GM21619 (cell line): ENCODE data around the gene LCLAT1.
"Not testable (repeated sequence)": the region's sequence is repeated elsewhere in the genome, so short reads cannot be mapped to it uniquely, and the experiment has no call there.

Source experiments
- ATAC-seq: cut with Tn5 transposase; IDR thresholded peaks from one replicate; pipeline ENCODE4 v1.9.1; 2021; ENCODE audit not compliant: unreplicated experiment

LCLAT1 gene

DNA sequence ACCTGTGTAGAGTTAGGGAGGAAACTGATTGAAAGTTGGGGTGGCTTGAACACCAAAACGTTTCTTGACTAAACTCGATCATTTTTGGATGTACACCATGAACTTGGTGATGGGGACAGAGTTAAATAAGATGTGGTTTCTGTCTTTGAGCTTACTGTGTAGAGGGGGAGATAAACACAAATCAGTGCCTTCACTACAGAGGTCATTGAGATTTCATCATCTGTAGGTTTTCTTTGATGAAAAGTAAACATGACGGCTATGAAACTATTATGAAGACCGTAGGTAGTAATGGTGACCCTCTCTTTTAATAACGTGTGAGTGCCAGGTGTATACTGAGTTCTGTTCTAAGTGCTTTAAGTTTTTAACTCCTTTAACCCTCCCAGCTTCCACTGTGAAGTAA, 6.5 kb downstream of the LCLAT1 start:
- no peak for ATAC-seq

DNA sequence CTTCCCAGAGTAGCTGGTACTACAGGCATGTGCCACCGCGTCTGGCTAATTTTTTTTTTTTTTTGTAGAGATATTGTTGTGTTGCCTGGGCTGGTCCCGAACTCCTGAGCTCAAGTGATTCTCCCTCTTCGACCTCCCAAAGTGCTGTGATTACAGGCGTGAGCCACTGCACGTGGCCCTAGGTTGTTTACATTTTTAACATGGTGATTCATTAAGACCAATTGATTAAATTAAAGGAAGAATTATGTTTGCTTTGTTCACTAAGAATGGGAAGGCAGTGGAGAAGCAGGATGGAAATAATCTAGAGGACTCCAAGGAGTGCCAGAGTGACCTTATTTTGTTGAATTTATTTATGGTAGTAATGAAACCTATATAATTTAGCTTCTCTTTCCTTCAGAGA, 7.5 kb downstream of the LCLAT1 start:
- no peak for ATAC-seq

- no peak for ATAC-seq
These were observed 8.2 kb downstream of the LCLAT1 start for GRCh38 chr2:30455114-30455738.

DNA sequence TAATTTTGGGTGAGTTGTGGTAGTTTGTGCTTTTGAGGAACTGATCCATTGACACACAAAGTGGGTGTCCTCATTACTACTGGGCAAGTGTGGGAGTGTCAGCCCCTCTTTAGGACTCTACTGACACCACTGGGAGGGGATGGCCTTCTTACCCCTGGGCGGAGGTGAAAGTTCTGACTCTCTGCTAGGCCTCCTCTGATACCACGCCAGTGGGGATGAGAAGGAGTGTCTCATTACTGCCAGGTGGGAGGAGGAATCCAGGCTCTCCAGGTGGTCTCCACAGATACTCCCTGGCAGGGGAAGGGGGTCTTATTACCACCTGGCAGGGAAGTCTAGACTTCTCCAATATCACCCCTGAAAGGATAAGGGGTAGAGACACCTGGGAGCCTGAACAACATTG, 9.1 kb downstream of the LCLAT1 start:
- ATAC-seq, result no peak

- no peak for ATAC-seq
These were observed 9.5 kb downstream of the LCLAT1 start for GRCh38 chr2:30456579-30456978.

GRCh38 chr2:30457296-30457695, 10.2 kb downstream of the LCLAT1 start:
- ATAC-seq, result no peak

DNA sequence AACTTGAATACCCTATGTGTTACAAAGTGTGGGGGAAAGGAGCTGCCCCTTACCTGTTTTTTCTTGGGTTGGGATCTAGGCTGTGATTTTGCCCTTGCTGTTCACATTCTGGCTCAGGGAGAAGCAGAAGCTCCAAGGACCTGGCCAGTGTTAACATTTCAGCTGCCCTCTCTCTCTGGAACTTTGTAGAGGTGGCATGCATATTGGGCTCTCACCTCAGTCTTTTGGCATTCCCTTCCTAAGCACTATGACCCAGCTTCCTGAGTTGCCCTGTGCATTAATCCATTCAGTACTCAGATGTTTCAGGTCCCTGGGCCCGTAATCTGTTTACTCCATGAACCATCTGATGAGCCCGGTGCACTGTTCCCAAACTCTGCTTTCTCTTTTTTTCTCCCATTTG, 12.1 kb downstream of the LCLAT1 start:
- ATAC-seq, result no peak

DNA sequence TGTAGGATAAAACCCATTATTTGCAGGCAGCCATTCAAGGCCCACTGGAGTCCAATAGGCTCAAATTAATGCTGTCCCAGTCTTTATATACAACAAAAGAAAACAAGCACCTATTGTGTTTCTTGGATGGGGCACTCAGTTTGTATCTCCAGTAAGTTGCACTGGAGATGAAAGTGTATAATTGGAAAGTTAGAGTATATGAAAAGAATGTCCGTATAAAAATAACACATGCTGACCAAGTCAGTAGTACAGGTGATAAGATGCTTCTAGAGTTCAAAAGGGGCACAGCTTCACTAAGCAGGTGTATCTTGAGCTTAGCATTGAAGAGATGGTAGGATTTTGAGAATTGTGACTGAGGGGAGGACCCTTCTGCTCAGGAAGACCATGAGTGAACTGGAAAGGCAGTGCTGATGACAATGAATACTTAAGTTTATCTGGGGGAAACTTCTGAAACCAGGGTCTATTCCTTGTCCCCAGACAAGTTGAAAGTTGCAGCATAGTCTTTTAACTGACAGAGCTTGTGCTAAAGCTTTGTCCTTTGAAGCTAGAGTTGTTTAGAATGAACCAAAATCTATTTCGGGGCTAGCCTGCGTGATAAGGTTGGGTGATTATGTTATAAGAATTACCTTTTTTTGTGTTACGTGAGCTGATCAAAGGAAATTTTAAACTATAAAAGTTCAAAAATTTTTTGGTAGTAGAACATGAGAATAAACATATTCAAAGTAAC, 15.2 kb downstream of the LCLAT1 start:
- no peak for ATAC-seq

DNA sequence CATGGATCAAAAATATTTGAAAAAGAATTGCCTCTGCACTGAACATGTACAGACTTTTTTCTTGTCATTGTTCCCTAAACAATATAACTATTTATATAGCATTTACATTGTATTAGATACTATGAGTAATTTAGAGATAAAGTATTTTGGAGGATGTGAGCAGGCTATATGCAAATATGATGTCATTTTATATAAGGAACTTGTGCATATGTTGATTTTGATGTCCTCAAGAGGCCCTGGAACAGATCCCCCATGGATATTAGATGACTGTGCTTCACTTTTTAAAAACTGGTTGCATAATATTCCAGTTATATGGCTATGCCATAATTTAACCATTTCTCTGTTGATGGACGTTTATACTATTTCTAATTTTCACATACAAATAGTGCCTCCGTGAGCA, 16.5 kb downstream of the LCLAT1 start:
- no peak for ATAC-seq

DNA sequence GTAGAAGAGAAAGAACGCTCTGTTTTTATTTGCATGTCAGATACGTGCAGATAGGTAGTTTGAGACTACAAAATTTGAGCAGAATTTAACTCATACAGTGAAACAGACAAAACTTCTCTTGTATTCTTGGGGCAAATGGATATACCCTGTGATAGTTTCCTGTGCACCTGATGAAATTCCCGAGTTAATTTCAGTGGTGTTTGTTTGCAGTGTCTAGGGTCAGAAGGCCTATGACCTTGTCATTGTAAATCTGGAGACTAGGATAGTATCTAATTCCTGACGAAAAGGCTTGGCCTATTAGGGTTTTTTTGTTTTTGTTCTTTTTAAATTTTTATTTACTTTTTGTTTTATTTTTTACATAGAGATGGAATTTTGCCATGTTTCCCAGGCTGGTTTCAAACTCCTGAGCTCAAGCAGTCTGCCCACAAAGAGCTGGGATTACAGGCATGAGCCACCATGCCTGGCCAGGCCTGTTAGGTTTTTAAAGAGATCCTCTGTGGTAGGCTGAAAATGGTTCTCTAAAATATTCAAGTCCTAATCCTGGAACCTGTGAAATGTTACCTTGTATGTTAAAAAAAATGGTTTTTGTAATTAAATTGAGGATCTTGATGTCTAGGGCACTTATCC, 17.6 kb downstream of the LCLAT1 start:
- ATAC-seq, result no peak

GRCh38 chr2:30465171-30465545, 18.1 kb downstream of the LCLAT1 start:
- no peak for ATAC-seq

DNA sequence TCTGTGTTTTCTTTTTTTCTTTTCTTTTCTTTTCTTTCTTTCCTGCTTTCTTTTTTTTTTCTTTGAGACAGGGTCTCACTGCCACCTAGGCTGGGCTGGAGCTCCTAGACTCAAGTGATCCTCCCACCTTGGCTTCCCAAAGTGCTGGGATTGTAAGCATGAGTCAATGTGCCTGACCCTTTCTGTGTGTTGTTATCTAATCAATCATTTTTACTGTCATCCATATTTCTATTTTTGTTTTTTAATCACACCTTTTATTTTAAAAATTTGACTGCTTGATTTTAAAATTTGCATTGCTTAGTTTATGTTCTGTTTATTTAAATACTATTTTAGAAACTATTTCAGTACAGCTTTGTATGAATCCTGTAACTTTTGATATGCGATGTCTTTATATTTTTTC, 19.2 kb downstream of the LCLAT1 start:
- ATAC-seq, result no peak

DNA sequence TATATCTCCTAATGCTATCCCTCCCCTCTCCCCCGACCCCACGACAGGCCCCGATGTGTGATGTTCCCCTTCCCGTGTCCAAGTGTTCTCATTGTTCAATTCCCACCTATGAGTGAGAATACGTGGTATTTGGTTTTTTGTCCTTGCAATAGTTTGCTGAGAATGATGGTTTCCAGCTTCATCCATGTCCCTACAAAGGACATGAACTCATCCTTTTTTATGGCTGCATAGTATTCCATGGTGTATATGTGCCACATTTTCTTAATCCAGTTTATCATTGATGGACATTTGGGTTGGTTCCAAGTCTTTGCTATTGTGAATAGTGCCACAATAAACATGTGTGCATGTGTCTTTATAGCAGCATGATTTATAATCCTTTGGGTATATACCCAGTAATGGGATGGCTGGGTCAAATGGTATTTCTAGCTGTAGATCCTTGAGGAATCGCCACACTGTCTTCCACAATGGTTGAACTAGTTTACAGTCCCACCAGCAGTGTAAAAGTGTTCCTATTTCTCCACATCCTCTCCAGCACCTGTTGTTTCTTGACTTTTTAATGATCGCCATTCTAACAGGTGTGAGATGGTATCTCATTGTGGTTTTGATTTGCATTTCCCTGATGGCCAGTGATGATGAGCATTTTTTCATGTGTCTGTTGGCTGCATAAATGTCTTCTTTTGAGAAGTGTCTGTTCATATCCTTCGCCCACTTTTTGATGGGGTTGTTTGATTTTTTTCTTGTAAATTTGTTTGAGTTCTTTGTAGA, 20.2 kb downstream of the LCLAT1 start:
- ATAC-seq, result not testable (repeated sequence)

GRCh38 chr2:30470426-30470825, 23.4 kb downstream of the LCLAT1 start:
- no peak for ATAC-seq

DNA sequence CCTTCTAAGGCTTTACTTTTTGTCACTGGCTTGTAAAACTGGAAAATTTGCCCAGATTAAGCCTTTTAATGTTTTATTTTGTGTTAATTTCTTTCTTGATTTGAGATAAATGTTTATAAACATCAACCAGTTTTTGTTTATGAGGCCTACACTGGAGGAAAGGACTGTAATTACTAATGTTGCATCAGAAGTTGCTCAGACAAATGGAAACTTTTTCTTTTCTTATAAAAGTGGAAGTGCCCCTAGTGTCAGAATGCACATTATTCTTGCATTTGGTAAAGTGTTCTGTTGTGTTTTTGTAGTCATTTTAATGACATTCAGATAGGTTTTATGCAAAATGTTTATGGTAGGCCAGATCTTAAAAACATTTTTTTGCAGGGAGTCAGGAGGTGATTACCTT, 25.3 kb downstream of the LCLAT1 start:
- ATAC-seq, result no peak

DNA sequence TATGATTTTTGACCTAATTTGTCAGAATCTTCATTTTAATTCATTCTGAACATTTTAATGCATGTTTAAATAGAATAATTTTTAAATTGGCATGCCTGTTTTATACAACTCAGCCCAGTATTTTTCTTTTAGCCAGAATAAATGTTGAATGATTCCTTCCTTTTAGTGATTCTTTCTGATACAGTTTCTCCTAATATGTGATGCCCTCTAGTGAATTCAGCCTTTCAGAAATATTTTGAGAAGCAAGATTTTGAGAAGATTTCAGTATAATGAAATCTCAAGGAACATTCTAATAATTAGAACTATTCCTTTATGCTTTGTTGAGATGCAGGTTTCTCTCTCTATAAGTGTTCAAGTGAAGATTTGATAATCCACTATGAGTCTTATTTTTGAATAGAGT, 28.5 kb downstream of the LCLAT1 start:
- ATAC-seq, result no peak

GRCh38 chr2:30476636-30477035, 29.6 kb downstream of the LCLAT1 start:
- no peak for ATAC-seq

DNA sequence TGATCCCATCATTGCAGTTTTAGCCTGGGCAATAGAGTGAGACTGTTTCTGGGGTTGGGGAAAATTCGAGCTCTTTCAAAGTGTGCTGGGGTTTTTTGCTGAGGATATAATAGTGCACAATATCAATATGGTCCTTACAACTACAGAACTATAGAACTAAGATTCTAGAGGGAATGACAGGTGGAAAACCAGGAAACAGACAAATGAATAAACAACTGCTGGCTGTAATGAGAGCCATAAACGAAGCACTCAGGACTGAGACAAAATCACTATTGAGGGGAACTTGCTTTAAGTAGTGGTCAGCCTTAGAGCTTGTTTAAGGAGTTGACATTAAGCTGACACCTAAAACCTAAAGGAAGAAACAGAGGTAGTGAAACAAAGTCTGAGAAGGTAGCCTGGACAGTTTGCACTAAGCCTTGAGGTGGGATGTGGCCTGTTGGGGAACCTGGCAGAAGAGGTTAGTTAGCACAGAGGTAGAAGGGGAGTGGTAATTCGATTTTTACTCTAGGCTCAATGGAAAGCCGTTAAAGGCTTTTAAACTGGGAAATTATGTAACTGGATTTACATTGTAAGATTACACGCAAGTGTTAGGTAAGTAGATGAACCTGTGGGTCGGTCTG, 33.8 kb downstream of the LCLAT1 start:
- ATAC-seq, result no peak

- ATAC-seq, result no peak
These were observed 34.3 kb downstream of the LCLAT1 start for GRCh38 chr2:30481323-30481800.

- ATAC-seq, result no peak
These were observed 35.0 kb downstream of the LCLAT1 start for GRCh38 chr2:30482011-30482410.

GRCh38 chr2:30484145-30484544, 37.1 kb downstream of the LCLAT1 start:
- ATAC-seq, result no peak
